AG09309 (cell line): Measurements from ENCODE around the gene NMT2.
A peak's percentile ranks its signal among the peaks of the same experiment; 100 is the strongest.

Source experiments
- DNase-seq: peaks from one replicate; pipeline ENCODE4 v3.0.0-alpha.2; 2010; ENCODE audit warnings: low read depth
- H3K4me3 ChIP-seq: 2 replicates; pipeline ENCODE4 v1.5.1; 2011; ENCODE audit warnings: mild to moderate bottlenecking, low read depth, low read length, moderate library complexity; ENCODE audit not compliant: control insufficient read depth
- TF ChIP-seq, protein P1 (sequence below): IDR thresholded peaks from 2 replicates; pipeline ENCODE4 v1.5.1; 2011; ENCODE audit warnings: mild to moderate bottlenecking, low read depth, low read length, inconsistent platforms; ENCODE audit not compliant: insufficient read depth, control insufficient read depth; ENCODE audit errors: missing control alignments

Gene NMT2

DNA sequence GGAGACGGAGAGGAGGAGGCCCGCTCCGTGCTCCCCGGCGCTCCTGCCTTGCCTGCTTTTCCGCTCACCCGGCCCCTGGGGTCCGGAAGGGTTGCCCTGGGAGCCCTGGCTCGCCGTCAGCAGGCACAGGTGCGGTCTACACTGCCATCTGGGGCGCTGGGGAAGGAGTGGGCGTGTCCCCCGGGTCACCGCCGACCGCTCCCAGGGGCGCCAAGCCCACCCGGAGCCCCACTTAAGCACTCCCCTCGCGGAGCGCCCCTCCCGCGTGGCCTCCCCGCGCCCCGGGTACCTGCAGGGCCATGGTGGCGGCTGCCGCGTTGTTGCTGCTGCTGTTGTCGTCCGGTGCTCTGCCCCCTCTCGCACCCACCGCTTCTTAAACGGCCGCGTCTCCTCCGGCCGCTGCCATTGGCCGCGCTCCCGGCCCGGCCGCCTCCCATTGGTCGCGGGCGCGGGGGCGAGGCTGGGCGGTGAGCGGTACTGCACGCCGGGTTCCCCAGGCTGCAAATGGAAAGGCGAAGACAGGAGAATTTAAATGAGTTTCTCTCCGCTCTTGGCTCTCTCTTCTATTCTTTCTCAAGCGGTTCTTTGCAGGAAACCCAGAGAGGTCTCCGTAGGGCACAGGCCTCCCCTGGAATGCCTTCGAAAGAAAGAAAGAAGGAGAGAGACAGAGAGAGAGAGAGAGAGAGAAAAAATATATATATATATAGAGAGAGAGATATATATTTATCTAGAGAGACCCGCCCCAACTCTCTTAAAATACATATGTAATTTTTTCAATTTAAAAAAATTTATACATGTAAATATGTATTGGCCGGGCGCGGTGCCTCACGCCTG, 79.8 kb downstream of the NMT2 start, which contains the start of gene ACBD7:
Gene ACBD7, minus strand, starts transcription at position 349 of the 834 bp plus-strand sequence. Its CDS starts 48 bp downstream, at position 301.
- TF ChIP-seq, protein P1, sequence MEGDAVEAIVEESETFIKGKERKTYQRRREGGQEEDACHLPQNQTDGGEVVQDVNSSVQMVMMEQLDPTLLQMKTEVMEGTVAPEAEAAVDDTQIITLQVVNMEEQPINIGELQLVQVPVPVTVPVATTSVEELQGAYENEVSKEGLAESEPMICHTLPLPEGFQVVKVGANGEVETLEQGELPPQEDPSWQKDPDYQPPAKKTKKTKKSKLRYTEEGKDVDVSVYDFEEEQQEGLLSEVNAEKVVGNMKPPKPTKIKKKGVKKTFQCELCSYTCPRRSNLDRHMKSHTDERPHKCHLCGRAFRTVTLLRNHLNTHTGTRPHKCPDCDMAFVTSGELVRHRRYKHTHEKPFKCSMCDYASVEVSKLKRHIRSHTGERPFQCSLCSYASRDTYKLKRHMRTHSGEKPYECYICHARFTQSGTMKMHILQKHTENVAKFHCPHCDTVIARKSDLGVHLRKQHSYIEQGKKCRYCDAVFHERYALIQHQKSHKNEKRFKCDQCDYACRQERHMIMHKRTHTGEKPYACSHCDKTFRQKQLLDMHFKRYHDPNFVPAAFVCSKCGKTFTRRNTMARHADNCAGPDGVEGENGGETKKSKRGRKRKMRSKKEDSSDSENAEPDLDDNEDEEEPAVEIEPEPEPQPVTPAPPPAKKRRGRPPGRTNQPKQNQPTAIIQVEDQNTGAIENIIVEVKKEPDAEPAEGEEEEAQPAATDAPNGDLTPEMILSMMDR, result peak; percentile 19
- no peak for DNase-seq
- peak within 1 kb of the TSS; percentile 52 for H3K4me3 ChIP-seq

DNA sequence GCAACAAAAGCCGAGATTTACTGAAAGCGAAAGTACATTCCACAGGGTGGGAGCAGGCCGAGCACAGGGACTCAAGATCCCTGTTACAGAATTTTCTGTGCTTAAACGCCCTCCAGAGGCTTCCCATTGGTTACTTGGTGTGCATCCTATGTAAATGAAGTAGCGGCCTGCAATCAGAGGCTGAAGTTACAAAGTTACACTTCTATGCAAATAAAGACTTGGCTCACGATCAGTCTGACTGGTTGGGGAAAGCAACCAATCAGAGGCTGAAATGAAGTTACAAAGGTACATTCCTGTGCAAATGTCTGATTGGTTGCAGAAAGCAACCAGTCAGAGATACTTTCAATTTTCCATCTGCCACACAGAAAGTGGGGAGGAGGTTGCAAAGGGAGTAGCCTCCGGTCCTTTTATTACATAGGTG, 84.0 kb downstream of the NMT2 start:
- peak; percentile 92 for DNase-seq
- TF ChIP-seq, protein P1, result no peak
- H3K4me3 ChIP-seq, result peak overlapping the region; percentile 45

DNA sequence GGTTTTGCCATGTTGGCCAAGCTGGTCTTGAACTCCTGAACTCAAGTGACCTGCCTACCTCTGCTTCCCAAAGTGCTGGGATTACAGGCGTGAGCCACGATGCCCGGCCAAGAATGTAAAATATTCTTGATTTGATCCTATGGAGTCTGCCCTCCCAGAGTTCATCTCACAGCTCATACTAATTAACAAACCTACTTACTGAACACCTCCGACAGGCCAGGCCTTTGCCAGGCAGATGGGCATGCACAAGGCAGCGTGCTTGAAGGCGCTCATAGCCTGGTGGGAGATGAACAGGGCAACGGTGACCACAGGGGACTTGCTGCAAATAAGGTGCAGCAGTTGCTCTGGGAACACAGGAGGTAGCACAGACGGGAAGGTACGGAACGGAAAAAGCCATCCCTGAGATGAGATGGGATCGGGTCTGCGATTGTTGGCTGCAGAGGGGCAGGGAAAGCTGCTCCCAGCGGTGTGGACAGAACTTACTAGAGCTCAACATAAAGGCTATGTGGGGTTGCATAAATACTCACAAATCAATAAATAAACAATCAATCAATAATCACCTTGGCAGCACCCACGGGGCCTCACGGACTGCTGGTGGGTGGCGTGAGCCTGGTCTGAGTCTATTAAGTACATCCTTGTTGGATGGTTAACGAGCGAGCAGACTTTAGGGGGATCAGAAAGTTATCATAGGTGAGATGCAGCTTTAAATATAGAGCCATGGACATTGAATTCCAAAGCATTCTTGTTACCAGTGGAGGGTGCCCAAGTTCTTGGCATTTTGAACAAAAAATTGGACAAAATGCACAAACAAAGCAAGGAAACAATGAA, 84.6 kb downstream of the NMT2 start:
- TF ChIP-seq, protein P1, result peak; percentile 25
- H3K4me3 ChIP-seq, result peak overlapping the region; percentile 45
- no peak for DNase-seq

GRCh38 chr10:15075421-15075820, 93.1 kb downstream of the NMT2 start:
- H3K4me3 ChIP-seq, result no peak overlapping the region
- no peak for DNase-seq
- TF ChIP-seq, protein P1, result no peak

- DNase-seq, result no peak
- H3K4me3 ChIP-seq, result no peak overlapping the region
- TF ChIP-seq, protein P1, result no peak
These were observed 96.1 kb downstream of the NMT2 start for GRCh38 chr10:15072358-15072757.

- TF ChIP-seq, protein P1, result no peak
- H3K4me3 ChIP-seq, result no peak overlapping the region
- no peak for DNase-seq
These were observed 99.3 kb downstream of the NMT2 start for GRCh38 chr10:15069230-15069629.
